GM06990 (cell line): ENCODE data around the gene OSMR.

Experiments
- DNase-seq: peaks from one replicate; pipeline ENCODE4 v3.0.0-alpha.2; 2011; ENCODE audit not compliant: insufficient read length; ENCODE audit errors: extremely low read depth
- H3K27me3 ChIP-seq: replicated peaks from 2 replicates; pipeline ENCODE4 v1.6.0; 2011; ENCODE audit warnings: low read length; ENCODE audit not compliant: control insufficient read depth, insufficient read depth
- H3K36me3 ChIP-seq: 2 replicates; pipeline ENCODE4 v1.5.1; 2011; ENCODE audit warnings: low read length; ENCODE audit not compliant: control insufficient read depth, insufficient read depth
- H3K4me3 ChIP-seq: replicated peaks from 2 replicates; pipeline ENCODE4 v1.5.1; 2011; ENCODE audit warnings: low read depth, mild to moderate bottlenecking, control low read depth, low read length
- TF ChIP-seq, protein P1 (sequence below): IDR thresholded peaks from 2 replicates; pipeline ENCODE4 v1.5.1; 2011; ENCODE audit warnings: low read length, control low read depth, mild to moderate bottlenecking, inconsistent platforms; ENCODE audit not compliant: insufficient read depth, poor library complexity, severe bottlenecking

The OSMR gene

DNA sequence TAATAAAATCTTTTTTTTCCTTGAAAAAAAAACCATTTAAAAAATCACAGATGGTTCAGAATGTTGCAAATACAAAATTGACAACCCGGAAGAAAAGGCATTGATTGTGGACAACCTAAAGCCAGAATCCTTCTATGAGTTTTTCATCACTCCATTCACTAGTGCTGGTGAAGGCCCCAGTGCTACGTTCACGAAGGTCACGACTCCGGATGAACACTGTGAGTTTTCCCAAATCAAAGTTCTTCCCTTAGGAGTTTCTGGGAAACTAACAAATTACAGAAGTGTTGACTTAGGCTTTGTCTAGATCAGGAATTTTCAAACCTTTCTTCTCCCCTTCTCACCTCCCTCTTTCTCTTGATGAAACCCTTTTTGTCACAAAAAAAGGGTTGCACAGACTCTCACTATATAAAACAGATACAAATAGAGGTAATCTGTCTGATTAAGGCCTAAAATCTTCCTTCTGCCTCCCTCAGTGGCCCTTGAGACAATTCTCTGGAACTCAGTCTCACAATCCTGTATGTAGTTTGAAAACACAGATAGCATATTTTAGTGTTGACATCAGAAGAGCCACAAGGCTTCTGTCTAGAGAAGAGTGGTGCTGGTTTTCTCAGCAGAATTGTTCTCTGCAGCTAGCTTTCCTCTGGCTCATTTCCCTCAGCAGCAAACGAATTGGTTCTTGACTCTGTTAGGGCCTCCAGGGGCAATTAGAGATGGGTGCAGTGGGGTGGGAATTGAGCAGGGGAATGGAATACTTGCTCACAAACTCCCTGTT is 79.5 kb downstream of the OSMR start:
- no peak for DNase-seq
- Histone ChIP-seq H3K27me3 (no peaks in the 10 kb centered on the region; the same call in 1 of the 2 replicates), H3K4me3 (no peak overlapping the region), H3K36me3 (no peaks in the 10 kb centered on the region)
- TF ChIP-seq, protein P1, sequence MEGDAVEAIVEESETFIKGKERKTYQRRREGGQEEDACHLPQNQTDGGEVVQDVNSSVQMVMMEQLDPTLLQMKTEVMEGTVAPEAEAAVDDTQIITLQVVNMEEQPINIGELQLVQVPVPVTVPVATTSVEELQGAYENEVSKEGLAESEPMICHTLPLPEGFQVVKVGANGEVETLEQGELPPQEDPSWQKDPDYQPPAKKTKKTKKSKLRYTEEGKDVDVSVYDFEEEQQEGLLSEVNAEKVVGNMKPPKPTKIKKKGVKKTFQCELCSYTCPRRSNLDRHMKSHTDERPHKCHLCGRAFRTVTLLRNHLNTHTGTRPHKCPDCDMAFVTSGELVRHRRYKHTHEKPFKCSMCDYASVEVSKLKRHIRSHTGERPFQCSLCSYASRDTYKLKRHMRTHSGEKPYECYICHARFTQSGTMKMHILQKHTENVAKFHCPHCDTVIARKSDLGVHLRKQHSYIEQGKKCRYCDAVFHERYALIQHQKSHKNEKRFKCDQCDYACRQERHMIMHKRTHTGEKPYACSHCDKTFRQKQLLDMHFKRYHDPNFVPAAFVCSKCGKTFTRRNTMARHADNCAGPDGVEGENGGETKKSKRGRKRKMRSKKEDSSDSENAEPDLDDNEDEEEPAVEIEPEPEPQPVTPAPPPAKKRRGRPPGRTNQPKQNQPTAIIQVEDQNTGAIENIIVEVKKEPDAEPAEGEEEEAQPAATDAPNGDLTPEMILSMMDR: no peak

DNA sequence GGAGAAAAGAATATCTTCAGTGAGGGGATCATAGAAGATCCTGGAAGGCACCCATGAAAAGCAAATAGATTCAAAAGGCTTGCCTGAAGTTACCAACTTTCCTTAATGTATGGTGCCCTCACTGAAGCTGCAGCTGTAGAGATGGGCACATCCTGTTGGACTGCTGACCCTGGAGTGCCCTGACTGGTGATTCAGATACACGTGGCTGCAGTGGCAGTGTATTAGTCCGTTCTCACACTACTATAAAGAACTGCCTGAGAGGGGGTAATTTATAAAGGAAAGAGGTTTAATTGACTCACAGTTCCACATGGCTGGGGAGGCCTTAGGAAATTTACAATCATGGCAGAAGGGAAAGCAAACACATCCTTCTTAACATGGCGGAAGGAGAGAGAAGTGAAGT is 80.3 kb downstream of the OSMR start:
- Histone ChIP-seq H3K27me3 (no peaks in the 10 kb centered on the region; the same call in 1 of the 2 replicates), H3K36me3 (no peaks in the 10 kb centered on the region), H3K4me3 (no peak overlapping the region)
- TF ChIP-seq, protein P1: no peak
- DNase-seq: no peak

DNA sequence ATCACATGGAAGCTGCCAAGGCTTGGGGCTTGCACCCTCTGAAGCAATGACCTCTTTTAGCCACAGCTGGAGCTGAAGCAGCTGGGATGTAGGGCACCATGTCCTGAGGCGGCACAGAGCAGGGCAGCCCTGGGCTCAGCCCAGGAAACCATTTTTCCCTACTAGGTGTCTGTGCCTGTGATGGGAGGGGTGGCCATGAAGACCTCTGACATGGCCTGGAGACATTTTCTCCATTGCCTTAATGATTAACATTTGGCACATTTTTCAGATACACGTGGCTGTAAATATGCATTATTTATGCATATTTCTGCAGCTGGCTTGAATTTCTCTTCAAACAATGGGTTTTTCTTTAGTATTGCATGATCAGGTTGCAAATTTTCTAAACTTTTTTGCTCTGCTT is 81.7 kb downstream of the OSMR start:
- Histone ChIP-seq H3K4me3 (no peak overlapping the region), H3K36me3 (no peaks in the 10 kb centered on the region), H3K27me3 (no peaks in the 10 kb centered on the region)
- TF ChIP-seq, protein P1: no peak
- no peak for DNase-seq

DNA sequence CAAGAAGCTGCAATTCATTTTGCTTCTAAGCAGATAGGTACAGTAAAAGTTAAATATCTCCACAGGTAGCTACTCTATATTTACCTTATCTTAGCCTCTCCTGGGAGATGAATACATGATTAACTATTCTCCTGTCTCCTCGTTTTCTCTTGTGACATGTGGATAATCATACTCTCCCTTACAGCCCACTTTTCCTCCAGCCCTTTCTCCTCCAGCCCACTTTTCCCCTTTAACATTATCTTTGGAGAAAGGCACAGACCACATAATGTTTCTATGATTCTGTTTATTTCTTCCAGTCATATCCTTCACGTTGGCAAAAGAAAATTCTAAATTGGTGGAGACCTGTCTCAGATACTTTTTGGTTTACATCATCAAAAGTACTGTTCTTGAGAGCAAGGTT is 84.0 kb downstream of the OSMR start:
- Histone ChIP-seq H3K36me3 (no peaks in the 10 kb centered on the region), H3K27me3 (no peaks in the 10 kb centered on the region), H3K4me3 (no peak overlapping the region)
- TF ChIP-seq, protein P1: no peak
- DNase-seq: no peak

DNA sequence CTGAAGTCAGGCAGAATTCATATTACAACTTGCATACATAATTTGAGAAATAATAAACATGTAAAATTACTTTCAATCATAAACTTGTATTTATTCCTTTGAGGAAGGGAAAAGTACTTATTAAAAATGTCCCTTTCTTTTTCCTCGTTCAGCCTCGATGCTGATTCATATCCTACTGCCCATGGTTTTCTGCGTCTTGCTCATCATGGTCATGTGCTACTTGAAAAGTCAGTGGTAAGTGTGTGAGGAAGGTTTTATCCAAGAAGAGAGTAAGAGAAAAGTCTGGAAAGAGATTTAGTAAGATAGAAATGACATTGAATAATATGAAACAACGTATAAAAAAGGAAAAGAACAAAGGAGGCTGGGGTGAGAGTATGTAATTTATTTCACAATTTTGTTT is 85.9 kb downstream of the OSMR start:
- no peaks in the 10 kb centered on the region for H3K27me3 ChIP-seq
- H3K36me3 ChIP-seq: no peaks in the 10 kb centered on the region
- TF ChIP-seq, protein P1: no peak
- no peak overlapping the region for H3K4me3 ChIP-seq
- no peak for DNase-seq

DNA sequence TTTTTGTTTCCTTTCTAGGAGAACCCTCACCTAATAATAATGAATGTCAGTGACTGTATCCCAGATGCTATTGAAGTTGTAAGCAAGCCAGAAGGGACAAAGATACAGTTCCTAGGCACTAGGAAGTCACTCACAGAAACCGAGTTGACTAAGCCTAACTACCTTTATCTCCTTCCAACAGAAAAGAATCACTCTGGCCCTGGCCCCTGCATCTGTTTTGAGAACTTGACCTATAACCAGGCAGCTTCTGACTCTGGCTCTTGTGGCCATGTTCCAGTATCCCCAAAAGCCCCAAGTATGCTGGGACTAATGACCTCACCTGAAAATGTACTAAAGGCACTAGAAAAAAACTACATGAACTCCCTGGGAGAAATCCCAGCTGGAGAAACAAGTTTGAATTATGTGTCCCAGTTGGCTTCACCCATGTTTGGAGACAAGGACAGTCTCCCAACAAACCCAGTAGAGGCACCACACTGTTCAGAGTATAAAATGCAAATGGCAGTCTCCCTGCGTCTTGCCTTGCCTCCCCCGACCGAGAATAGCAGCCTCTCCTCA is 87.1 kb downstream of the OSMR start:
- no peak overlapping the region for H3K4me3 ChIP-seq
- TF ChIP-seq, protein P1: no peak
- no peak for DNase-seq
- H3K36me3 ChIP-seq: no peaks in the 10 kb centered on the region
- H3K27me3 ChIP-seq: no peaks in the 10 kb centered on the region
